ENCODE results near the gene CEACAM19. TPM values are rescaled to one million over a fixed set of nuclear protein-coding genes. Genes with fewer than 3 reads are reported as not detected.

Gene CEACAM19
- total RNA-seq, 1 donor from 2014 or later = 0.09 TPM

- TF ChIP-seq EZH2phosphoT487 (IDR thresholded peaks at IDR 0.05) = no peak
- TF ChIP-seq, protein P1, sequence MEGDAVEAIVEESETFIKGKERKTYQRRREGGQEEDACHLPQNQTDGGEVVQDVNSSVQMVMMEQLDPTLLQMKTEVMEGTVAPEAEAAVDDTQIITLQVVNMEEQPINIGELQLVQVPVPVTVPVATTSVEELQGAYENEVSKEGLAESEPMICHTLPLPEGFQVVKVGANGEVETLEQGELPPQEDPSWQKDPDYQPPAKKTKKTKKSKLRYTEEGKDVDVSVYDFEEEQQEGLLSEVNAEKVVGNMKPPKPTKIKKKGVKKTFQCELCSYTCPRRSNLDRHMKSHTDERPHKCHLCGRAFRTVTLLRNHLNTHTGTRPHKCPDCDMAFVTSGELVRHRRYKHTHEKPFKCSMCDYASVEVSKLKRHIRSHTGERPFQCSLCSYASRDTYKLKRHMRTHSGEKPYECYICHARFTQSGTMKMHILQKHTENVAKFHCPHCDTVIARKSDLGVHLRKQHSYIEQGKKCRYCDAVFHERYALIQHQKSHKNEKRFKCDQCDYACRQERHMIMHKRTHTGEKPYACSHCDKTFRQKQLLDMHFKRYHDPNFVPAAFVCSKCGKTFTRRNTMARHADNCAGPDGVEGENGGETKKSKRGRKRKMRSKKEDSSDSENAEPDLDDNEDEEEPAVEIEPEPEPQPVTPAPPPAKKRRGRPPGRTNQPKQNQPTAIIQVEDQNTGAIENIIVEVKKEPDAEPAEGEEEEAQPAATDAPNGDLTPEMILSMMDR (IDR thresholded peaks at IDR 0.05) = no peak
- TF ChIP-seq EZH2 (IDR thresholded peaks at IDR 0.05) = no peak
- peaks cover 13% of the 10 kb centered on the region for H3K36me3 Mint-ChIP-seq
- Histone ChIP-seq H3K9ac (no peak overlapping the region), H2AFZ (replicated peaks) (no peak overlapping the region), H4K20me1 (ENCODE audit: low read depth) (peaks cover 12% of the 10 kb centered on the region), H3K9me3 (ENCODE audit: low read depth) (no peaks in the 10 kb centered on the region), H3F3A (ENCODE audit: low read depth) (peaks cover 6% of the 10 kb centered on the region), H3K4me1 (no peaks in the 10 kb centered on the region), H3K79me2 (ENCODE audit: low read depth) (no peaks in the 10 kb centered on the region), H3K4me2 (no peak overlapping the region), H3K27me3 (no peaks in the 10 kb centered on the region), H3K27ac (no peak overlapping the region), H3K4me3 (no peak overlapping the region), H3K36me3 (no peaks in the 10 kb centered on the region)
- no peak for DNase-seq (ENCODE audit: low spot score)
- no peak overlapping the region for H3K4me3 Mint-ChIP-seq
- H3K27me3 Mint-ChIP-seq (ENCODE audit: insufficient read depth, low read depth) = peaks cover 4% of the 10 kb centered on the region
- H3K27ac Mint-ChIP-seq = no peak overlapping the region
- H3K9me3 Mint-ChIP-seq = no peaks in the 10 kb centered on the region
- no peaks in the 10 kb centered on the region for H3K4me1 Mint-ChIP-seq
Measured at GRCh38 chr19:44649578-44650145, 21.6 kb upstream of the CEACAM19 start.

DNA sequence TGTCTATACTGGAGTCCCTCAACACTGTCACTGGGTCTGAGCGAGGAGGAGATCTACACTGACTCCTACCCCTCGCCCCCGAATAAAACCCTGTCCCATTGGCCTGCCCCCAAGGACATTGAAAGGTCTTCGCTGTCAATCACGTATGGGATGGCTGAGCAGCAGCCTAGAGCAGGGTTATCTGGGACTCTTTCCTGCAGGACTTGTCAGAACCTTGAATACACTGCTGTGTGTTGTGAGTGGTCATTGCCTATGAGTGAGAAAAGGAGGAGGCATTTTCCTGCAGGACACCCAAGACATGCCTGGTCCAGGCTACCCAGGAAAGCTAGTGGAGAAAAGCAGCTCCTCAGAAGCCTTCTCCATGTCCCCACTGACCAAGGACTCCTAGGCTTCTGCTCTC, 17.9 kb upstream of the CEACAM19 start:
- Histone ChIP-seq H3K4me2 (no peak overlapping the region), H3K4me3 (no peak overlapping the region), H3K9ac (no peak overlapping the region), H3K27me3 (no peaks in the 10 kb centered on the region), H3K27ac (no peak overlapping the region), H3K4me1 (no peaks in the 10 kb centered on the region), H4K20me1 (ENCODE audit: low read depth) (no peaks in the 10 kb centered on the region), H3K9me3 (ENCODE audit: low read depth) (no peaks in the 10 kb centered on the region), H2AFZ (replicated peaks) (no peak overlapping the region), H3K36me3 (no peaks in the 10 kb centered on the region), H3F3A (ENCODE audit: low read depth) (no peaks in the 10 kb centered on the region), H3K79me2 (ENCODE audit: low read depth) (no peaks in the 10 kb centered on the region)
- Mint-ChIP-seq H3K36me3 (peaks cover 21% of the 10 kb centered on the region), H3K27ac (no peak overlapping the region), H3K4me1 (no peaks in the 10 kb centered on the region), H3K9me3 (no peaks in the 10 kb centered on the region), H3K4me3 (no peak overlapping the region), H3K27me3 (ENCODE audit: insufficient read depth, low read depth) (peaks cover 8% of the 10 kb centered on the region)
- DNase-seq (ENCODE audit: low spot score) = no peak
- TF ChIP-seq EZH2 (IDR thresholded peaks at IDR 0.05) = no peak
- TF ChIP-seq, protein P1 (IDR thresholded peaks at IDR 0.05) = no peak
- no peak for TF ChIP-seq EZH2phosphoT487 (IDR thresholded peaks at IDR 0.05)

GRCh38 chr19:44653977-44654774, 17.1 kb upstream of the CEACAM19 start:
- no peaks in the 10 kb centered on the region for H3K9me3 Mint-ChIP-seq
- no peaks in the 10 kb centered on the region for H3K4me1 Mint-ChIP-seq
- Histone ChIP-seq H3K9me3 (ENCODE audit: low read depth) (no peaks in the 10 kb centered on the region), H3K36me3 (no peaks in the 10 kb centered on the region), H3K4me2 (no peak overlapping the region), H3K4me1 (no peaks in the 10 kb centered on the region), H3F3A (ENCODE audit: low read depth) (no peaks in the 10 kb centered on the region), H3K9ac (no peak overlapping the region), H3K79me2 (ENCODE audit: low read depth) (no peaks in the 10 kb centered on the region), H2AFZ (replicated peaks) (no peak overlapping the region), H3K27me3 (no peaks in the 10 kb centered on the region), H4K20me1 (ENCODE audit: low read depth) (no peaks in the 10 kb centered on the region), H3K4me3 (no peak overlapping the region), H3K27ac (no peak overlapping the region)
- H3K27me3 Mint-ChIP-seq (ENCODE audit: insufficient read depth, low read depth) = peaks cover 6% of the 10 kb centered on the region
- H3K4me3 Mint-ChIP-seq = no peak overlapping the region
- peaks cover 21% of the 10 kb centered on the region for H3K36me3 Mint-ChIP-seq
- TF ChIP-seq, protein P1 (IDR thresholded peaks at IDR 0.05) = peak; percentile 64
- no peak for TF ChIP-seq EZH2phosphoT487 (IDR thresholded peaks at IDR 0.05)
- TF ChIP-seq EZH2 (IDR thresholded peaks at IDR 0.05) = no peak
- peak; percentile 80 for DNase-seq (ENCODE audit: low spot score)
- no peak overlapping the region for H3K27ac Mint-ChIP-seq
